H1 (cell line): ENCODE results near the gene HSF5. TPM values are rescaled to one million over a fixed set of nuclear protein-coding genes. Genes with fewer than 3 reads are reported as not detected.

ENCODE experiments used
- CTCF ChIA-PET: fragments of 300-600 bp; sonication (Branson Sonifier 250); formaldehyde crosslinking; loops from one replicate; lab custom pipeline; 2021; ENCODE audit not compliant: partially characterized antibody; lab: Charles Lee
- POLR2A ChIA-PET: fragments of 300-600 bp; sonication (Branson Sonifier 250); formaldehyde crosslinking; loops from one replicate; lab custom pipeline; 2021; ENCODE audit warnings: inconsistent platforms; ENCODE audit not compliant: partially characterized antibody; lab: Charles Lee
- DNase-seq, 2 experiments: peaks; one replicate each; pipeline versions ENCODE4 v3.0.0 to v3.0.0-alpha.2; 2010 to 2022; ENCODE audit warnings: low spot score in 2 of 2, low read depth in 1 of 2, mixed read lengths in 1 of 2
- FAIRE-seq: peaks from 2 replicates; lab custom pipeline; 2011; peaks lifted over from hg19 to GRCh38; lab: Jason Lieb, UNC
- H2AFZ ChIP-seq: 2 replicates; pipeline ENCODE4 v1.8.1; 2012; ENCODE audit warnings: low read length, inconsistent platforms
- H2AK5ac ChIP-seq: 2 replicates; pipeline ENCODE4 v1.6.1; 2013; ENCODE audit warnings: low read depth, low read length
- H2BK120ac ChIP-seq: replicated peaks from 2 replicates; pipeline ENCODE3; 2013; ENCODE audit warnings: low read depth, low read length, inconsistent platforms
- H2BK12ac ChIP-seq: 2 replicates; pipeline ENCODE4 v1.6.1; 2013; ENCODE audit warnings: low read depth, low read length
- H2BK15ac ChIP-seq: 2 replicates; pipeline ENCODE4 v1.6.1; 2013; ENCODE audit warnings: low read length
- H2BK20ac ChIP-seq: 2 replicates; pipeline ENCODE4 v1.6.1; 2013; ENCODE audit warnings: low read length
- H2BK5ac ChIP-seq: 2 replicates; pipeline ENCODE4 v1.6.1; 2013; ENCODE audit warnings: low read depth, low read length
- H3K14ac ChIP-seq: 2 replicates; pipeline ENCODE4 v1.6.1; 2013; ENCODE audit warnings: inconsistent platforms; ENCODE audit not compliant: insufficient read length
- H3K18ac ChIP-seq: 2 replicates; pipeline ENCODE4 v1.6.1; 2013; ENCODE audit warnings: low read length; ENCODE audit errors: extremely low read depth
- H3K23ac ChIP-seq: 2 replicates; pipeline ENCODE4 v1.6.1; 2013; ENCODE audit warnings: inconsistent platforms; ENCODE audit not compliant: insufficient read length
- H3K23me2 ChIP-seq: 2 replicates; pipeline ENCODE4 v1.6.1; 2013; ENCODE audit warnings: low read depth, low read length
- H3K27ac ChIP-seq: 2 replicates; pipeline ENCODE4 v1.6.1; 2011; ENCODE audit warnings: low read depth, low read length, inconsistent platforms
- H3K27me3 ChIP-seq, 4 experiments: replicated peaks in 1 of 4; 1 replicate in 1 of 4; 2 replicates in 3 of 4; pipeline versions ENCODE4 v1.6.1 to v1.8.1; 2011 to 2013; ENCODE audit warnings: low read length in 3 of 4, mild to moderate bottlenecking in 3 of 4, inconsistent platforms in 2 of 4, mixed read lengths in 2 of 4, moderate library complexity in 1 of 4; ENCODE audit not compliant: control insufficient read depth in 3 of 4, insufficient read depth in 3 of 4; ENCODE audit errors: extremely low read depth in 1 of 4
- H3K36me3 ChIP-seq, 4 experiments: 2 replicates each; pipeline versions ENCODE4 v1.6.1 to v1.8.1; 2011 to 2013; ENCODE audit warnings: mild to moderate bottlenecking in 4 of 4, low read length in 3 of 4, moderate library complexity in 2 of 4, control low read depth in 1 of 4, inconsistent platforms in 1 of 4; ENCODE audit not compliant: insufficient read depth in 4 of 4, control insufficient read depth in 2 of 4
- H3K4ac ChIP-seq: replicated peaks from 2 replicates; pipeline ENCODE3; 2013; ENCODE audit warnings: low read length, low read depth, mixed read lengths, inconsistent platforms; ENCODE audit not compliant: insufficient read length
- H3K4me1 ChIP-seq, 4 experiments: replicated peaks in 1 of 4; 1 replicate in 1 of 4; 2 replicates in 3 of 4; pipeline versions ENCODE4 v1.6.1 to v1.8.1; 2011 to 2013; ENCODE audit warnings: low read length in 3 of 4, inconsistent platforms in 2 of 4, mixed read lengths in 1 of 4; ENCODE audit not compliant: insufficient read depth in 4 of 4, control insufficient read depth in 3 of 4
- H3K4me2 ChIP-seq, 2 experiments: 2 replicates each; pipeline versions ENCODE4 v1.6.1 to v1.8.1; 2011 to 2013; ENCODE audit warnings: low read depth in 2 of 2, low read length in 2 of 2, control low read depth in 1 of 2, inconsistent platforms in 1 of 2, mild to moderate bottlenecking in 1 of 2; ENCODE audit not compliant: insufficient read depth in 1 of 2
- H3K4me3 ChIP-seq, 4 experiments: fragments of 200-600, 300-600 bp in 1 of 4; sonication (generic), shearing (Covaris generic), sonication (Bioruptor Twin) in 1 of 4; 2 replicates each; pipeline versions ENCODE4 v1.5.1 to v1.8.1; 2011 to 2016; ENCODE audit warnings: low read length in 4 of 4, low read depth in 3 of 4, control low read depth in 2 of 4, inconsistent platforms in 2 of 4, mild to moderate bottlenecking in 2 of 4, mixed read lengths in 1 of 4, moderate library complexity in 1 of 4; ENCODE audit not compliant: insufficient read depth in 2 of 4; ENCODE audit errors: extremely low read depth in 1 of 4
- H3K56ac ChIP-seq: replicated peaks from 2 replicates; pipeline ENCODE3; 2013; ENCODE audit warnings: low read depth, mild to moderate bottlenecking, mixed read lengths, low read length, inconsistent platforms; ENCODE audit not compliant: insufficient read length
- H3K79me1 ChIP-seq: 2 replicates; pipeline ENCODE4 v1.6.1; 2013; ENCODE audit warnings: low read depth, low read length, control low read depth
- H3K79me2 ChIP-seq, 2 experiments: 2 replicates each; pipeline versions ENCODE4 v1.6.1 to v1.8.1; 2012 to 2013; ENCODE audit warnings: low read length in 2 of 2, mild to moderate bottlenecking in 2 of 2, inconsistent platforms in 1 of 2; ENCODE audit not compliant: insufficient read depth in 2 of 2, control insufficient read depth in 1 of 2
- H3K9ac ChIP-seq, 4 experiments: replicated peaks in 1 of 4; 1 replicate in 1 of 4; 2 replicates in 3 of 4; pipeline versions ENCODE4 v1.6.1 to v1.8.1; 2011 to 2013; ENCODE audit warnings: low read depth in 3 of 4, low read length in 3 of 4, control low read depth in 2 of 4, mild to moderate bottlenecking in 2 of 4, moderate library complexity in 2 of 4, inconsistent platforms in 1 of 4; ENCODE audit errors: extremely low read depth in 1 of 4
- H3K9me3 ChIP-seq, 2 experiments: 2 replicates each; pipeline versions ENCODE4 v1.6.1 to v1.8.1; 2012 to 2013; ENCODE audit warnings: mild to moderate bottlenecking in 2 of 2, moderate library complexity in 2 of 2, control low read depth in 1 of 2, inconsistent platforms in 1 of 2, low read depth in 1 of 2, low read length in 1 of 2, mixed read lengths in 1 of 2; ENCODE audit not compliant: insufficient read depth in 2 of 2
- H4K20me1 ChIP-seq, 2 experiments: replicated peaks in 1 of 2; 2 replicates each; pipeline versions ENCODE3 to v1.8.1; 2011 to 2013; ENCODE audit warnings: inconsistent platforms in 2 of 2, low read length in 2 of 2, mild to moderate bottlenecking in 1 of 2; ENCODE audit not compliant: insufficient read depth in 2 of 2, control insufficient read depth in 1 of 2
- H4K5ac ChIP-seq: 2 replicates; pipeline ENCODE4 v1.6.1; 2013; ENCODE audit warnings: low read length, low read depth, mixed read lengths, inconsistent platforms; ENCODE audit not compliant: insufficient read length
- H4K8ac ChIP-seq: 2 replicates; pipeline ENCODE4 v1.8.0; 2013; ENCODE audit warnings: mild to moderate bottlenecking, moderate library complexity, low read length, inconsistent platforms; ENCODE audit not compliant: insufficient read depth; ENCODE audit errors: extremely low read depth
- H4K91ac ChIP-seq: replicated peaks from 2 replicates; pipeline ENCODE3; 2013; ENCODE audit warnings: low read length, mixed read lengths, inconsistent platforms; ENCODE audit not compliant: insufficient read length
- CHD1 ChIP-seq: IDR thresholded peaks from 2 replicates; pipeline ENCODE4 v1.6.1; 2012; ENCODE audit warnings: low read depth, low read length, improper control_type of control experiment
- EGR1 ChIP-seq: IDR thresholded peaks from 2 replicates; pipeline ENCODE4 v1.6.1; 2011; ENCODE audit warnings: low read depth, low read length, borderline replicate concordance
- KDM5A ChIP-seq: fragments of 200-600 bp; IDR thresholded peaks from 2 replicates; pipeline ENCODE4 v1.7.1; 2012; ENCODE audit warnings: mild to moderate bottlenecking, low read length, inconsistent platforms, mixed read lengths
- RAD21 ChIP-seq, 2 experiments: IDR thresholded peaks in 1 of 2; conservative IDR thresholded peaks in 1 of 2; 2 replicates each; pipeline ENCODE4 v1.6.1; 2011; ENCODE audit warnings: low read depth in 2 of 2, low read length in 2 of 2, improper control_type of control experiment in 1 of 2, inconsistent platforms in 1 of 2, mild to moderate bottlenecking in 1 of 2, moderate library complexity in 1 of 2
- SAP30 ChIP-seq: fragments of 300-600 bp; sonication (generic); IDR thresholded peaks from 2 replicates; pipeline ENCODE4 v1.7.1; 2012; ENCODE audit warnings: low read length, moderate library complexity, mild to moderate bottlenecking, inconsistent platforms; ENCODE audit not compliant: insufficient read depth, insufficient replicate concordance
- SIX5 ChIP-seq: IDR thresholded peaks from 2 replicates; pipeline ENCODE4 v1.6.1; 2011; ENCODE audit warnings: mild to moderate bottlenecking, low read depth, low read length
- TAF1 ChIP-seq: IDR thresholded peaks from 2 replicates; pipeline ENCODE4 v1.6.1; 2011; ENCODE audit warnings: mild to moderate bottlenecking, low read depth, low read length
- YY1 ChIP-seq: IDR thresholded peaks from 2 replicates; pipeline ENCODE4 v1.6.1; 2011; ENCODE audit warnings: low read depth, mild to moderate bottlenecking, low read length
- polyA plus RNA-seq, 7 experiments: library from polyadenylated mRNA; depleted of rRNA in 3 of 7; stranded (reverse) in 5 of 7; unstranded in 2 of 7; fragments of >200 nt in 5 of 7; fragments of 200-250 nt in 2 of 7; gene quantifications; 1 replicate in 5 of 7; 2 replicates in 1 of 7; 4 replicates in 1 of 7; pipeline versions ENCODE4 v1.2.1 to v1.2.3, GENCODE V29; 2011 to 2013; ENCODE audit warnings: missing spikeins in 2 of 7, mixed read lengths in 2 of 7
- total RNA-seq: library from RNA; stranded (reverse); fragmentation: NEBNext Ultra II Directional; extraction: Animal tissue kit (Norgen Biotek cat#: 25700); gene quantifications from 2 replicates; pipeline ENCODE4 v1.2.1, GENCODE V29; 2021
- TF ChIP-seq, protein P1 (sequence below): IDR thresholded peaks from 2 replicates; pipeline ENCODE4 v1.6.1; 2011; ENCODE audit warnings: low read depth, mild to moderate bottlenecking, low read length; ENCODE audit not compliant: insufficient read depth

Gene HSF5
- total and polyA plus RNA-seq, 2 of the 8 experiments (the other 6 are each of a cell fraction or from before 2014, with no cell fraction given) = not detected

DNA sequence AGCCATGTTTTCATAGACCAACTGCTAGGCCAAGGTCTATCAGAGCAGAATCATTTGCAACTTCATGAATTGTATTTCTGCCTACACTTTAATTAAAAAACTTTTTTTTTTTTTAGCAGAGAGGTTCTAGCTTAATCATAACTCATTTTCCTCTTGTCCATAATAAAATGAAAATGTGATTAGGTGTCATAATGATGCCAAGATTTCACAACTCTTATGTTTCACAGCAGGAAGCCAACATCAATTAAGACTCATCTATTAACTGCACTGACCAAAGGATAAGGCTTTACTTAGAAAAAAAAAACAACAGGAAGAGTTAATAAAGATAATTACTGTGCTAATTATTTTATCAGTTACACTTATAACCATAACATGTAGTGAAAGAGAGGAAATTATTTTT is 52.0 kb downstream of the HSF5 start:
- Histone ChIP-seq H2BK12ac (no peak overlapping the region), H2BK5ac (no peak overlapping the region), H2AFZ (no peak overlapping the region), H3K4me3 (no peak overlapping the region), H2AK5ac (no peak overlapping the region), H3K79me2 (no peaks in the 10 kb centered on the region), H2BK20ac (no peak overlapping the region), H3K4ac (no peak overlapping the region), H4K20me1 (no peaks in the 10 kb centered on the region), H3K27me3 (peaks cover 0 to 2% (median 0%) of the 10 kb centered on the region in 4 experiments; a peak in 1 of 7 replicates), H3K79me1 (no peaks in the 10 kb centered on the region), H3K9me3 (no peaks in the 10 kb centered on the region), H3K18ac (no peak overlapping the region), H2BK15ac (no peak overlapping the region), H4K91ac (no peak overlapping the region), H3K56ac (no peak overlapping the region), H3K23ac (no peak overlapping the region), H3K27ac (no peak overlapping the region), H3K36me3 (no peaks in the 10 kb centered on the region), H4K8ac (no peak overlapping the region), H3K4me2 (no peak overlapping the region), H3K14ac (no peak overlapping the region), H3K23me2 (no peaks in the 10 kb centered on the region), H4K5ac (no peak overlapping the region), H3K4me1 (no peaks in the 10 kb centered on the region; a peak in 1 of 7 replicates), H3K9ac (no peak overlapping the region), H2BK120ac (no peak overlapping the region)
- CTCF ChIA-PET = interaction anchor here (0.6 to 4.9 kb wide), 10 partner anchors 19 to 153 kb away, joined by 3 to 21 read pairs (median 4); partner anchors contain the start of gene RNF43
- TF ChIP-seq SIX5 (no peak), YY1 (no peak), RAD21 (IDR thresholded peaks at IDR 0.05 in 1 of 2, conservative IDR thresholded peaks at IDR 0.05 in 1 of 2; ENCODE audit: low read depth in 2 of 2, low read length in 2 of 2) (no peak), KDM5A (no peak), TAF1 (no peak), SAP30 (no peak), CHD1 (no peak), EGR1 (no peak)
- TF ChIP-seq, protein P1, sequence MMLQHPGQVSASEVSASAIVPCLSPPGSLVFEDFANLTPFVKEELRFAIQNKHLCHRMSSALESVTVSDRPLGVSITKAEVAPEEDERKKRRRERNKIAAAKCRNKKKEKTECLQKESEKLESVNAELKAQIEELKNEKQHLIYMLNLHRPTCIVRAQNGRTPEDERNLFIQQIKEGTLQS = no peak
- DNase-seq (no peak), FAIRE-seq (no peak)
- POLR2A ChIA-PET = no interaction called here
